Gastroesophageal sphincter (tissue), 4 donors: ENCODE results near the gene EEF1A2. TPM values are rescaled to one million over a fixed set of nuclear protein-coding genes. Genes with fewer than 3 reads are reported as not detected.

ENCODE experiments used
- ATAC-seq: fragments of 150-250 bp; one replicate; pipeline ENCODE4 v1.9.1; 2016; ENCODE audit warnings: mild to moderate bottlenecking, moderate library complexity
- H3K27ac ChIP-seq, 4 donors: fragments of 200-600 bp; sonication (generic) in 3 of 4; 1 replicate in 3 of 4; 2 replicates in 1 of 4; pipeline ENCODE4 v1.5.1; 2016 to 2019
- H3K27me3 ChIP-seq: fragments of 200-600 bp; sonication (generic); one replicate; pipeline ENCODE4 v1.5.1; 2019
- H3K36me3 ChIP-seq, 2 donors: fragments of 200-600 bp; sonication (generic); one replicate each; pipeline ENCODE4 v1.5.1; 2019; ENCODE audit warnings: control low read depth in 1 of 2
- H3K4me1 ChIP-seq, 3 donors: fragments of 200-600 bp; sonication (generic); 1 replicate in 2 of 3; 2 replicates in 1 of 3; pipeline ENCODE4 v1.5.1; 2016 to 2019; ENCODE audit warnings: control low read depth in 2 of 3
- H3K4me3 ChIP-seq, 2 donors: fragments of 200-600 bp; sonication (generic); one replicate each; pipeline ENCODE4 v1.5.1; 2019; ENCODE audit warnings: mild to moderate bottlenecking in 1 of 2, moderate library complexity in 1 of 2
- H3K9me3 ChIP-seq, 3 donors: fragments of 200-600 bp; sonication (generic); one replicate each; pipeline ENCODE4 v1.5.1; 2017 to 2019; ENCODE audit warnings: control low read depth in 2 of 3
- EP300 ChIP-seq: sonication (generic); formaldehyde crosslinking; IDR thresholded peaks from one replicate; pipeline ENCODE4 v1.6.1; 2017; ENCODE audit warnings: antibody characterized with exemption, mild to moderate bottlenecking
- POLR2A ChIP-seq, 2 donors: fragments of 450-650 bp; IDR thresholded peaks; one replicate each; pipeline ENCODE4 v1.6.1; 2017; ENCODE audit warnings: antibody characterized with exemption in 2 of 2, mild to moderate bottlenecking in 2 of 2, moderate library complexity in 1 of 2
- POLR2AphosphoS5 ChIP-seq: sonication (generic); formaldehyde crosslinking; IDR thresholded peaks from one replicate; pipeline ENCODE4 v1.6.1; 2017; ENCODE audit warnings: antibody characterized with exemption
- WGBS, 2 donors: methylation state at CpG; one replicate each; pipeline ENCODE4 v1.1.5; 2018; ENCODE audit warnings: low coverage in 1 of 2; 5-methylcytosine and 5-hydroxymethylcytosine counted together
- total RNA-seq, 4 donors: library from RNA; depleted of rRNA; stranded (reverse); fragments of >200 nt; gene quantifications; one replicate each; pipeline ENCODE4 v1.1.0, GENCODE V29; 2016
- TF ChIP-seq, protein P1 (sequence below), 4 experiments: fragments of 200-600 bp in 2 of 4; fragments of 450-650 bp in 2 of 4; sonication (generic) in 1 of 4; IDR thresholded peaks; one replicate each; pipeline ENCODE4 v1.5.1; 2017 to 2019; ENCODE audit warnings: antibody characterized with exemption in 4 of 4, mild to moderate bottlenecking in 2 of 4, moderate library complexity in 2 of 4

The EEF1A2 gene
- total RNA-seq, 4 donors from 2014 or later, result 0.47 to 6.5 (median 3.4) TPM

GRCh38 chr20:63478346-63479302 lies 20.3 kb downstream of the EEF1A2 start:
- Histone ChIP-seq H3K4me1 (no peaks in the 10 kb centered on the region), H3K4me3 (no peak overlapping the region), H3K27me3 (peaks cover 100% of the 10 kb centered on the region)

DNA sequence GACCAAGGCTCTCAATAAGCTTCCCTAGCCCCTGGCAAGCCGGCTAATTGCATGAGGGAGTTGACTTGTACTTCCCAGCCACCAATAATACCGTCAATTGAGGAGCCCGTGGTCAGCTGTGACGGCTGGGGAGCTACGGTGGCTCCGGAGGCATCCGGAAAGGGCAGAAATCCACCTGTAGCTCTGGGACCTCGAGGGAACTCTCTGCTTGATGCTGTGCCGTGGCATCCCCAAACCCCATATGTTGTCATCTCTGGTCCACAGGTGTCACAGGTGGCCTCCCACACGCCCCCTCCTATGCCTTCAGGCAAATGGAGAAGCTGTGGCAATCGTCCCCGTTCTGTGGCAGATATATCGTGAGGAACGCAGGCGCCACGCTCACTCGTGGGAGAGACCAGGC lies 20.9 kb downstream of the EEF1A2 start:
- TF ChIP-seq, protein P1, sequence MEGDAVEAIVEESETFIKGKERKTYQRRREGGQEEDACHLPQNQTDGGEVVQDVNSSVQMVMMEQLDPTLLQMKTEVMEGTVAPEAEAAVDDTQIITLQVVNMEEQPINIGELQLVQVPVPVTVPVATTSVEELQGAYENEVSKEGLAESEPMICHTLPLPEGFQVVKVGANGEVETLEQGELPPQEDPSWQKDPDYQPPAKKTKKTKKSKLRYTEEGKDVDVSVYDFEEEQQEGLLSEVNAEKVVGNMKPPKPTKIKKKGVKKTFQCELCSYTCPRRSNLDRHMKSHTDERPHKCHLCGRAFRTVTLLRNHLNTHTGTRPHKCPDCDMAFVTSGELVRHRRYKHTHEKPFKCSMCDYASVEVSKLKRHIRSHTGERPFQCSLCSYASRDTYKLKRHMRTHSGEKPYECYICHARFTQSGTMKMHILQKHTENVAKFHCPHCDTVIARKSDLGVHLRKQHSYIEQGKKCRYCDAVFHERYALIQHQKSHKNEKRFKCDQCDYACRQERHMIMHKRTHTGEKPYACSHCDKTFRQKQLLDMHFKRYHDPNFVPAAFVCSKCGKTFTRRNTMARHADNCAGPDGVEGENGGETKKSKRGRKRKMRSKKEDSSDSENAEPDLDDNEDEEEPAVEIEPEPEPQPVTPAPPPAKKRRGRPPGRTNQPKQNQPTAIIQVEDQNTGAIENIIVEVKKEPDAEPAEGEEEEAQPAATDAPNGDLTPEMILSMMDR (IDR thresholded peaks at IDR 0.05), result no peak
- no peak for TF ChIP-seq POLR2A (IDR thresholded peaks at IDR 0.05)
- no peak for TF ChIP-seq POLR2AphosphoS5
- TF ChIP-seq EP300, result no peak
- 42 to 72% methylated on average over 3 to 7 of the region's 17 CpGs for WGBS, 2 donors
- Histone ChIP-seq H3K9me3 (no peaks in the 10 kb centered on the region), H3K27me3 (peaks cover 100% of the 10 kb centered on the region), H3K4me1 (no peaks in the 10 kb centered on the region), H3K27ac (no peak overlapping the region), H3K36me3 (no peaks in the 10 kb centered on the region), H3K4me3 (no peak overlapping the region)
- ATAC-seq, result no peak

More at GRCh38 chr20:63478346-63479302, 20.3 kb downstream of the EEF1A2 start:
- no peak for TF ChIP-seq EP300
- Histone ChIP-seq H3K27ac (no peak overlapping the region), H3K36me3 (no peaks in the 10 kb centered on the region), H3K9me3 (no peaks in the 10 kb centered on the region)
- whole genome bisulfite sequencing, 2 donors, result 86% methylated on average over 8 of the region's 34 CpGs; no CpG with 5 or more reads in 1 of the 2 donors
- ATAC-seq, result no peak

GRCh38 chr20:63477061-63477616 lies 21.7 kb downstream of the EEF1A2 start:
- Histone ChIP-seq H3K9me3 (no peaks in the 10 kb centered on the region), H3K27ac (no peak overlapping the region), H3K36me3 (no peaks in the 10 kb centered on the region), H3K4me1 (peaks cover 0 to 3% (median 1%) of the 10 kb centered on the region in 3 donors), H3K4me3 (no peak overlapping the region), H3K27me3 (peaks cover 100% of the 10 kb centered on the region)
- WGBS, 2 donors, result 31 to 47% methylated on average over 9 to 15 of the region's 21 CpGs
- no peak for ATAC-seq
- TF ChIP-seq, protein P1 (IDR thresholded peaks at IDR 0.05), result no peak
- no peak for TF ChIP-seq POLR2AphosphoS5
- TF ChIP-seq EP300, result no peak
- no peak for TF ChIP-seq POLR2A (IDR thresholded peaks at IDR 0.05)

GRCh38 chr20:63475209-63475608 lies 23.7 kb downstream of the EEF1A2 start:
- Histone ChIP-seq H3K27me3 (peaks cover 100% of the 10 kb centered on the region), H3K36me3 (no peaks in the 10 kb centered on the region), H3K4me1 (peaks cover 0 to 14% (median 10%) of the 10 kb centered on the region in 3 donors), H3K27ac (no peak overlapping the region), H3K4me3 (no peak overlapping the region), H3K9me3 (no peaks in the 10 kb centered on the region)
- TF ChIP-seq, protein P1 (IDR thresholded peaks at IDR 0.05), result no peak
- no peak for TF ChIP-seq EP300
- TF ChIP-seq POLR2AphosphoS5, result no peak
- no peak for TF ChIP-seq POLR2A (IDR thresholded peaks at IDR 0.05)
- no peak for ATAC-seq
- 3 to 18% methylated on average over 5 to 9 of the region's 16 CpGs for WGBS, 2 donors

DNA sequence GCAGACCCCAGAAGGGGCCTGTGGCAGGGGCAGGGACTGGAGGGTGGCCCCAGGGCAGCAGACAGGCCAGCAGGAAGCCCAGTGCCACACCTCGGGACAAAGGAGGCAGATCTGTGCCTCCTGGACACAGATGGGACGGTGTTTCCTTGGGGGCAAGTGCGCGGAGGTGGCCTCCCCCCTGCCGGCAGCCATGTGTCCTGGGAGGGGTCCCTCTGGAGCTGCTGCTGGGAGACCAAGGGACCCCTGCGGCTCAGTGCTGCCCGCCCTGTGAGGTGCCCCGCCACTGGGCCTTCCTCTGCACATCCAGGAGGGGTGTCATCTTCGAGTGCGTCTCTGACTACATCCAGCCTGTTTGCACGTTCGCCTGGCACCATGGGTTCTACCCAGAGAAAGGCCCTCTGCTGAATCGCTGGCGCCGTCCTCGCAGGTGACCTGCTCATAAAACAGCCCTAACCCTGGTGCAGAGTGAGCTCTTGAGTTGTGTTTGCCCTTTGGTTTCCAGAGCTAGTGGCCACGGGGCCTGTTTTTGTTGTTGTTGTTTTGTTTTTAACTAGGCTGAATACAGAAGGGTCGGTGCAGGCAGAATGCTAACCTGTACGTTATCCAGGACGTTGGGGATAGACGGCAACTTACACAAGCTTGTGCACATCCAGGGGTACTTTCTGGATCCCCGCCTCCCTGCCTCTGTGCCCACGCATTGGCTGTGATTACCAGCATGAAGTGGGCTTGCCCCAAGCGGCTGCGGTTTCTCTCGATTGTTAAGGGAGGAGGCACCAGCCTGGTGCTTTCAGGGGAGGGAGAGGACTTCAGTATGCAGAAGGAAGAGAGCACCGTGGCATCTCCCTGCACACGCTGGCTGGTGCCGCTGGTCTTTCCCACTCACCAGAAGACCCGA lies 25.1 kb downstream of the EEF1A2 start:
- no peak overlapping the region for H3K4me3 ChIP-seq
- no peak overlapping the region for H3K27ac ChIP-seq
- ATAC-seq, result no peak
- no CpG with 5 or more reads among the region's 30 CpGs for WGBS, 2 donors
- H3K27me3 ChIP-seq, result peaks cover 100% of the 10 kb centered on the region
- TF ChIP-seq POLR2AphosphoS5 (no peak), POLR2A (IDR thresholded peaks at IDR 0.05) (no peak), EP300 (no peak)
- TF ChIP-seq, protein P1 (IDR thresholded peaks at IDR 0.05), result no peak
- peaks cover 0 to 14% (median 10%) of the 10 kb centered on the region in 3 donors for H3K4me1 ChIP-seq
- no peaks in the 10 kb centered on the region for H3K36me3 ChIP-seq
- no peaks in the 10 kb centered on the region for H3K9me3 ChIP-seq
